Upper lobe of left lung (tissue), 6 donors: ENCODE results near the gene CEP78. TPM values are rescaled to one million over a fixed set of nuclear protein-coding genes. Genes with fewer than 3 reads are reported as not detected.

Experiments
- ATAC-seq, 2 donors: fragments of 200-7000 bp; cut with Tn5 transposase; one replicate each; pipeline ENCODE4 v1.9.1; 2022; ENCODE audit warnings: mild to moderate bottlenecking in 2 of 2, moderate library complexity in 2 of 2; ENCODE audit not compliant: low FRiP score in 2 of 2
- DNase-seq, 2 donors: peaks; one replicate each; pipeline ENCODE4 v3.0.0-alpha.2; 2019 to 2020
- H3K27ac ChIP-seq, 4 donors: fragments of 200-600 bp; sonication (generic); one replicate each; pipeline ENCODE4 v1.5.1; 2016 to 2019
- H3K27me3 ChIP-seq, 4 donors: fragments of 200-600 bp; sonication (generic); one replicate each; pipeline ENCODE4 v1.5.1; 2017 to 2019
- H3K36me3 ChIP-seq, 4 donors: fragments of 200-600 bp; sonication (generic); one replicate each; pipeline ENCODE4 v1.5.1; 2016 to 2019
- H3K4me1 ChIP-seq, 4 donors: fragments of 200-600 bp; sonication (generic); one replicate each; pipeline ENCODE4 v1.5.1; 2018 to 2019
- H3K4me3 ChIP-seq, 4 donors: fragments of 200-600 bp; sonication (generic); one replicate each; pipeline ENCODE4 v1.5.1; 2017 to 2019; ENCODE audit warnings: mild to moderate bottlenecking in 2 of 4, moderate library complexity in 1 of 4
- H3K9me3 ChIP-seq, 4 donors: fragments of 200-600 bp; sonication (generic); one replicate each; pipeline ENCODE4 v1.5.1; 2018 to 2019
- CTCF ChIP-seq, 6 experiments: fragments of 450-650 bp in 4 of 6; fragments of 200-600 bp in 2 of 6; sonication (generic) in 2 of 6; IDR thresholded peaks; one replicate each; pipeline ENCODE4 v1.5.1; 2016 to 2019; ENCODE audit warnings: antibody characterized with exemption in 6 of 6
- EP300 ChIP-seq, 4 donors: sonication (generic); formaldehyde crosslinking; IDR thresholded peaks; one replicate each; pipeline ENCODE4 v1.5.1; 2017; ENCODE audit warnings: antibody characterized with exemption in 4 of 4, control low read depth in 2 of 4
- POLR2A ChIP-seq, 4 donors: fragments of 450-650 bp; IDR thresholded peaks; one replicate each; pipeline ENCODE4 v1.5.1; 2016 to 2017; ENCODE audit warnings: antibody characterized with exemption in 4 of 4, mild to moderate bottlenecking in 2 of 4
- POLR2AphosphoS5 ChIP-seq, 2 donors: sonication (generic); formaldehyde crosslinking; IDR thresholded peaks; one replicate each; pipeline ENCODE4 v1.5.1; 2017; ENCODE audit warnings: antibody characterized with exemption in 2 of 2
- WGBS, 2 donors: methylation state at CpG; one replicate each; pipeline ENCODE4 v1.1.5; 2017 to 2018; 5-methylcytosine and 5-hydroxymethylcytosine counted together
- total RNA-seq, 6 donors: library from RNA; depleted of rRNA in 4 of 6; stranded (reverse); fragments of >200 nt in 4 of 6; gene quantifications; one replicate each; pipeline versions ENCODE4 v1.1.0 to v1.2.1, GENCODE V29; 2016 to 2021
- donor health status: DM: no; HTN: no; CAD: no; lungs with moderate emphysema.
- donor health status: DM: no; HTN: yes; CAD: no; lungs with severe emphysema.

Gene CEP78
- total RNA-seq, 6 donors from 2014 or later = 7.3 to 26.4 (median 11.9) TPM

GRCh38 chr9:78301466-78301865 is 65.6 kb downstream of the CEP78 start:
- no peak for DNase-seq
- TF ChIP-seq CTCF (IDR thresholded peaks at IDR 0.05) (no peak), EP300 (IDR thresholded peaks at IDR 0.05) (no peak), POLR2AphosphoS5 (IDR thresholded peaks at IDR 0.05) (no peak), POLR2A (IDR thresholded peaks at IDR 0.05) (no peak)
- no peaks in the 10 kb centered on the region for H3K36me3 ChIP-seq
- H3K27me3 ChIP-seq = peaks cover 0 to 13% (median 1%) of the 10 kb centered on the region in 4 donors
- WGBS, 2 donors = 95% methylated on average over 2 of the region's 2 CpGs
- no peak overlapping the region for H3K27ac ChIP-seq
- H3K9me3 ChIP-seq = no peaks in the 10 kb centered on the region
- ATAC-seq = no peak
- H3K4me3 ChIP-seq = no peak overlapping the region
- peaks cover 17 to 24% (median 19%) of the 10 kb centered on the region in 4 donors for H3K4me1 ChIP-seq

DNA sequence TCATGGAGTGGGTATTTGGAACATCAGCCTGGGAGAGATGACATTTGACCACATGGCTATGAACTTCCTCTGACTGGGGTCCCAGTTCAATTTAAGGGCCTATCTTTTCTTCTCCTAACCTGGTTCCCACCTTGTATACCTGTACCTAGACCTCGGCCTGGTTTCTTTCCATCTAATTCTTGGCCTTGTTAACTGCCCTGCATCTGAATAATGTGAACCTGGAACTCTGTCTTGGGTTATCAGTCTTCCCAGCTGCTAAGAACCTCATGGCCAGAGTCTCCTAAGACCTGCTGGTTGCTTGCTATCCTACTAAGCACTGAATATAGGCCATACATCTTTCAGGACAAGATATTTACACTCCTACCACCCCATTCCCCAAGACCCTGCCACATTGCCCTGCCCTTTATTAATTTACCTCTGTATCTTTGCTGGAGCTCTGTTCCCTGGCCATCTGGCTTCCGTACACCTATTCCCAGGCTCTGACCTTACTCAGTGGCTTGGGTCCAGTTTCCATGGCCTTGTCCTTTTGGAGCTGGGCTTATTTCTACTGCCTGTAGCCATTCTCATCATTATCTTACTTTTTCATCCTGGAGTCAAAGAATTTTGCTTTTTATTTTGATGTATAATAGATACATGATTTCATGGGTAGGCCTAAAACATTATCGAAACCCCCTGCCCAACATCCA is 67.6 kb downstream of the CEP78 start:
- Histone ChIP-seq H3K27ac (no peak overlapping the region), H3K4me3 (no peak overlapping the region), H3K4me1 (peaks cover 0 to 3% (median under 1%) of the 10 kb centered on the region in 4 donors), H3K36me3 (no peaks in the 10 kb centered on the region), H3K9me3 (no peaks in the 10 kb centered on the region), H3K27me3 (peaks cover 0 to 3% (median 0%) of the 10 kb centered on the region in 4 donors)
- DNase-seq = no peak
- ATAC-seq = no peak
- 95 to 99% methylated on average over 3 of the region's 3 CpGs for WGBS, 2 donors
- TF ChIP-seq EP300 (IDR thresholded peaks at IDR 0.05) = no peak
- no peak for TF ChIP-seq POLR2AphosphoS5 (IDR thresholded peaks at IDR 0.05)
- no peak for TF ChIP-seq CTCF (IDR thresholded peaks at IDR 0.05)
- no peak for TF ChIP-seq POLR2A (IDR thresholded peaks at IDR 0.05)

DNA sequence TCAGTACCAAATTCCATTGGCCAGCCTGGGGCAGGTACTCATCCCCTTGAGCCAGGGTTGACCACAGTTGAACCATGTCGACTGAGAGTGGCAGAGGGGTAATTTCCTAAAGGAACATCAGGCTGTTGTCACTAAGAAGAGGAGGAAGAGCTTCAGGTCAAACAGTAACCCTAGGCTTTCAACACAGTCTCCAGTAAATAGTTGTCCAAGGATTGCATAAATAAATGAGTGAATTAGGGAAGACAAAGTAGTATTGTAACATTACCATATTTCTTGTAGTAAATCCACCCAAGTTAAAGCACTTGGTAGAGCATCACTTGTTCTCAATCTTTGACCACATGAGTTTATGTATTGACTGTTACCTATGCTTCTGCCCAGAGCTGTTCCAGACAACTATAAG is 68.5 kb downstream of the CEP78 start:
- Histone ChIP-seq H3K27ac (no peak overlapping the region), H3K9me3 (no peaks in the 10 kb centered on the region), H3K36me3 (no peaks in the 10 kb centered on the region), H3K4me3 (no peak overlapping the region), H3K4me1 (no peaks in the 10 kb centered on the region), H3K27me3 (no peaks in the 10 kb centered on the region)
- DNase-seq (no peak), ATAC-seq (no peak)
- TF ChIP-seq POLR2A (IDR thresholded peaks at IDR 0.05) = no peak
- no peak for TF ChIP-seq CTCF (IDR thresholded peaks at IDR 0.05)
- no peak for TF ChIP-seq POLR2AphosphoS5 (IDR thresholded peaks at IDR 0.05)
- TF ChIP-seq EP300 (IDR thresholded peaks at IDR 0.05) = no peak
- 75 to 85% methylated on average over 1 of the region's 1 CpG for WGBS, 2 donors

DNA sequence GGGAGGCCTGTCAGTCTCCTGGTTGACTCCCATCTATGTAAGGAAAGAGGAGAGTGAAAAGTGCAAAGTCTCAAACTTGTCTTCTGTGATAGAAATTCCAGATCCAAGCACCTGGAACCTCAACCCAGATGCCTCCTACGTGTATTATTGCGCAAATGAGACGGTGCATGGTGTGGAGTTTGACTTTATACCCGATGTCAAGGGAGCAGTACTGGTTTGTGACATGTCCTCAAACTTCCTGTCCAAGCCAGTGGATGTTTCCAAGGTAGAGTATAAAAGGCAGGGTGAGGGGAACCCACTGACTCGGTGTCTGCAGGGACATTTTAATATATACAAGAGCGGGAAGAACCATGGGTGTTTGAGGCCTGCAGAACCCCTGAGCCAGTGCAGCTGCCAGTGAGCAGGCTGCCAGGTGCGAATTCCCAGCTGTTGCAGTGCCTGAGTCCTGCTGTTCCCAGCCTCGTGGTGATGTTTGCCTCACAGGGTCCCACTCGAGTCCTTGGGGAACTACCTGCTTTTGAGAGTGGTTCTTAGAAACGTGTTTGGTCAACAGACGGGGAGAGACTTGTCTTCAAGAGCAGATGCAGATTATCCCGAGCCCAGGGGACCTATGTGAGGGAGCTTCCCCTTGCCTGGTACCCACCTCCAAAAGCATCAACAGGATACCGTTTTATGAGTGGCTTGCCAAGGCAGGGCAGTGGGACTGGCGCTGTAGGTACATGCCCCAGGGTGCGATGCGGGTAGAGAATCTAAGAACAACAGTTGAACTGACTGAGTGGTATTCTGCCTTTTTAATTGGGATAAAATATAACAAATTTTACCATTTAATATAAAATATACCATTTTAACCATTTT is 70.6 kb downstream of the CEP78 start:
- Histone ChIP-seq H3K27ac (no peak overlapping the region), H3K4me1 (no peaks in the 10 kb centered on the region), H3K4me3 (no peak overlapping the region), H3K9me3 (no peaks in the 10 kb centered on the region), H3K27me3 (no peaks in the 10 kb centered on the region), H3K36me3 (no peaks in the 10 kb centered on the region)
- 82 to 92% methylated on average over 15 to 16 of the region's 16 CpGs for WGBS, 2 donors
- no peak for ATAC-seq
- TF ChIP-seq POLR2AphosphoS5 (IDR thresholded peaks at IDR 0.05) = no peak
- TF ChIP-seq EP300 (IDR thresholded peaks at IDR 0.05) = no peak
- no peak for TF ChIP-seq CTCF (IDR thresholded peaks at IDR 0.05)
- no peak for TF ChIP-seq POLR2A (IDR thresholded peaks at IDR 0.05)
- no peak for DNase-seq
